Measurements from ENCODE around the gene SLX1A.
A peak's percentile ranks its signal among the peaks of the same experiment; 100 is the strongest.
"Not testable (repeated sequence)": the region's sequence is repeated elsewhere in the genome, so short reads cannot be mapped to it uniquely, and the experiment has no call there.

Gene SLX1A

GRCh38 chr16:30193615-30194014 is at the start of gene SLX1A, which contains the start of gene BOLA2B:
Gene SLX1A, plus strand, starts transcription at chr16:30193875. Its CDS starts 210 bp downstream, at chr16:30194085.
Gene BOLA2B, minus strand, starts transcription at chr16:30193666. Its CDS starts 71 bp downstream, at chr16:30193595.
- not testable (repeated sequence) for DNase-seq

- no peak for DNase-seq
These were observed 49.7 kb upstream of the SLX1A start for GRCh38 chr16:30144017-30144416.

- no peak for DNase-seq
These were observed 48.8 kb upstream of the SLX1A start for GRCh38 chr16:30144917-30145316.

- no peak for DNase-seq
These were observed 48.0 kb upstream of the SLX1A start for GRCh38 chr16:30145657-30146056.

- no peak for DNase-seq
These were observed 45.7 kb upstream of the SLX1A start for GRCh38 chr16:30147843-30148510.

- peak; percentile 75 for DNase-seq
These were observed 44.3 kb upstream of the SLX1A start for GRCh38 chr16:30149250-30149930.

- no peak for DNase-seq
These were observed 42.6 kb upstream of the SLX1A start for GRCh38 chr16:30151091-30151490.

- no peak for DNase-seq
These were observed 41.2 kb upstream of the SLX1A start for GRCh38 chr16:30152517-30152916.

GRCh38 chr16:30155188-30155587 is 38.5 kb upstream of the SLX1A start:
- DNase-seq, result no peak

- DNase-seq, result no peak
These were observed 36.5 kb upstream of the SLX1A start for GRCh38 chr16:30157214-30157613.

- DNase-seq, result no peak
These were observed 30.1 kb upstream of the SLX1A start for GRCh38 chr16:30163538-30163937.

- peak; percentile 82 for DNase-seq
These were observed 27.3 kb upstream of the SLX1A start for GRCh38 chr16:30166202-30166902.

GRCh38 chr16:30168746-30169145 is 24.9 kb upstream of the SLX1A start:
- not testable (repeated sequence) for DNase-seq

- DNase-seq, result not testable (repeated sequence)
These were observed 24.3 kb upstream of the SLX1A start for GRCh38 chr16:30169416-30169815.

GRCh38 chr16:30170145-30170544 is 23.5 kb upstream of the SLX1A start:
- not testable (repeated sequence) for DNase-seq

- no peak for DNase-seq
These were observed 20.6 kb upstream of the SLX1A start for GRCh38 chr16:30173054-30173453.

- not testable (repeated sequence) for DNase-seq
These were observed 16.8 kb upstream of the SLX1A start for GRCh38 chr16:30176876-30177275.

- no peak for DNase-seq
These were observed 14.5 kb upstream of the SLX1A start for GRCh38 chr16:30179195-30179594.

GRCh38 chr16:30179931-30180330 is 13.7 kb upstream of the SLX1A start:
- DNase-seq, result no peak

- DNase-seq, result no peak
These were observed 12.9 kb upstream of the SLX1A start for GRCh38 chr16:30180741-30181140.

- peak; percentile 84 for DNase-seq
These were observed 10.2 kb upstream of the SLX1A start, which contains the start of gene CORO1A for GRCh38 chr16:30183233-30184095. Gene CORO1A, plus strand, starts transcription at chr16:30183602. Its CDS starts 1,608 bp downstream, at chr16:30185210.

GRCh38 chr16:30184096-30184890 is 9.4 kb upstream of the SLX1A start:
- DNase-seq, result no peak
